GM06990 (cell line): ENCODE data around the gene IL1RAPL1.

Source experiments
- DNase-seq: peaks from one replicate; pipeline ENCODE4 v3.0.0-alpha.2; 2011; ENCODE audit not compliant: insufficient read length; ENCODE audit errors: extremely low read depth
- H3K27me3 ChIP-seq: replicated peaks from 2 replicates; pipeline ENCODE4 v1.6.0; 2011; ENCODE audit warnings: low read length; ENCODE audit not compliant: control insufficient read depth, insufficient read depth
- H3K36me3 ChIP-seq: 2 replicates; pipeline ENCODE4 v1.5.1; 2011; ENCODE audit warnings: low read length; ENCODE audit not compliant: control insufficient read depth, insufficient read depth
- H3K4me3 ChIP-seq: replicated peaks from 2 replicates; pipeline ENCODE4 v1.5.1; 2011; ENCODE audit warnings: low read depth, mild to moderate bottlenecking, control low read depth, low read length
- CTCF ChIP-seq: IDR thresholded peaks from 2 replicates; pipeline ENCODE4 v1.5.1; 2011; ENCODE audit warnings: low read length, control low read depth, mild to moderate bottlenecking, inconsistent platforms; ENCODE audit not compliant: insufficient read depth, poor library complexity, severe bottlenecking

IL1RAPL1 gene

DNA sequence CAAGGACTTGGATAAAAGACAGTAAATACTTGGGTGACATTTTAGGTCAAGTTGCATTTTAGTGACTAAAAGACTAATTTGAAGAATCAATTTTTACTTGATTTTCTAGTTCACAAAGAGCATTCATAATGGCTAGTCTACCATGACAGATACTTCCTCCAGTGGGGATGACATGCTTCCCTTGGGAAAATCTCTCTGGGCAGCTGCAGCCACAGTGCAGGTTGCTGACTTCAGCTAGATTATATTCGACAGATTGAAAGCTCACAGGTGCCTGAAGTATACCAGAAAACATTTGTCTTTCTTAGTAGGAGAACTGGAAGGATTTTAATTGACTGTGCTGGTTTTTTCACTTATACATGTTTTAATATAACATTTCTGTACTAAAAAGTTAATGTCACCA lies 1418.6 kb downstream of the IL1RAPL1 start:
- H3K27me3 ChIP-seq, result no peaks in the 10 kb centered on the region
- no peaks in the 10 kb centered on the region for H3K36me3 ChIP-seq
- TF ChIP-seq CTCF, result no peak
- DNase-seq, result no peak
- H3K4me3 ChIP-seq, result no peak overlapping the region
